ENCODE results near the gene ERCC8.
A peak's percentile ranks its signal among the peaks of the same experiment; 100 is the strongest.
"Not testable (repeated sequence)": the region's sequence is repeated elsewhere in the genome, so short reads cannot be mapped to it uniquely, and the experiment has no call there.

The ERCC8 gene

DNA sequence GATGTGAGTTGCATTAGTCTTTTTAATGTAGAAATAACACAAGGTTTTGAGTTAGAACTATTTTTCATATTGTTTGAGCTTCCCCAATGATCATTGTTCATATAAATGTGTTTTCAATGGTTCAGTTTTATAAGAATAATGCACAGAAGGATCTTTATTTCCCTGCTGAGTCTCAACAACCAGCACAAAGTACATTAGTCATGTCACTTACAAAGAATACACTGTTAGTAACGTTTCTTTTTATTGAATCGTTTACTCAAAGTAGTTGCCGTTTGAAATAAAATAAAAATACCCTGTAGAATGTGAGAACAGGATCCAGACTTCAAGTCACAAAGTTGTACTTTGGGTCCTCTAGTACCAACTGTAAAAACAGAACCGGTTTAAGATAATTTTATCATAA is 41.5 kb downstream of the ERCC8 start:
- no peak for DNase-seq

DNA sequence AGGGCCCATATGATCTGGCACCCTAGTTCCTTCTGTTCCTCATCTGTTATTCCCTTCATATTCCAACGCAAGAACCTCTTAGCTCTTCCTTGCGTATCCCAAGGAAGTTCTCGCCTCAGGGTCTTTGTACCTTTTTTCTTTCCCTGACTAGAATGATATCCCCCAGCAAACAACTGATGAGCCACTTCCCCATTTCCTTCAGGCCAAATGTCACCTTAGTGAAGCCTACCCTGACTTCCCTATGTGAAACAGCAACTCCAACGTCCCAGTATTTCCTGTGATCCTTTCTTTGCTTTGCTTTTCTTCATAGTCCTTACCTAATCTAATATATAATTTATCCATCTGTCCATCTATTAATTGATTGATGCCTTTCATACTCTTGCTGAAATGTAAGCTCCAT is 47.9 kb downstream of the ERCC8 start:
- no peak for DNase-seq

GRCh38 chr5:60893521-60893920 is 51.3 kb downstream of the ERCC8 start:
- DNase-seq = no peak

- no peak for DNase-seq
These were observed 53.2 kb downstream of the ERCC8 start for GRCh38 chr5:60891667-60892066.

DNA sequence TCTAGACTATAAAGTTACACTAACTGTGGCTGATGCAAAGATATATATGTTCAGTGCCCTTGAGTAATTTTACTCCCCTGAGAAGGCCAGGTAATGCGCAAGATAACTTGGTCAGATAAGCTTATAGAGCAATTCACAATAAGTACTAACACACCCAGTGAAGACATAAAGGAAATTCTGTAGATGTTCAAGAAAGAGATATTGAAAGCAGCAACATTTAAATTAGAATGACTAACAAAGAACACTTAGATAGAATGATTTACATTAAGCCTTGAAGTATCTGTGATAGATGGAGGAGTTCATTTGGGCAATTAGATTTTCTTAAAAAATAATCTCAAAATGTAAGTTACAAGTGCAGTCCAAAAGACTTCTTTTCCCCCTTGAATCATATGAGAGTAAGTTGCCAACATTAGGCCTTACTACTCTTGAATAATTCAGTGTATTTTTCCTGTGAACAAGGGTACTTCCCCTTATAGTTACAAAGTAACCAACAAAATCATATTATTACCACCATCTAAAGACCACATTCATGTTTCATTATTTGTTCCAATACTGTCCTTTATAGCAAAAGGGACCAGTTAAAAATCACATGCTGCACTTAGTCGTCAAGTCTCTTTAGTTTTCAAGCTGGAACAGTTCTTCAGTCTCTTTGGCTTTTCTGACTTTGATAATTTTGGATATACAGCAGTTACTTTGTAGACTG is 56.4 kb downstream of the ERCC8 start:
- no peak for DNase-seq

DNA sequence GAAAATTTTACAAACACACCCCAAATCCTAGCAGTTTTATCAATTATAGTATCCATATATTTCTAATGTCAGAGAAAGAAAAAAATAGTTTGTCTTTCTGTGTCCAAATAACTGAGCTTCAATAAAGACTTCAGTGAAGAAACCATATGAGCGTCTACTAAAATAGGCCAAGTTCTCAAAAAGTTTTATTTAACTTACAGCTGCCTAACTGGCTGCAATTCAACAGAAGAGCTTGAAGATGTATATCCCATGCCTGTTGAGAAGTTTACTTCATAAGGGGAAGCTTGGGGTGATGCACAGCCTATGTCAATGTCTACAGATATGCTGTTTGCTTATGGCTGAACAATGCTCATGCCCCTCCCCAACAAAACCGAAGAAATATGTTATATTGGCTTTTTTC is 57.1 kb downstream of the ERCC8 start:
- DNase-seq = no peak

DNA sequence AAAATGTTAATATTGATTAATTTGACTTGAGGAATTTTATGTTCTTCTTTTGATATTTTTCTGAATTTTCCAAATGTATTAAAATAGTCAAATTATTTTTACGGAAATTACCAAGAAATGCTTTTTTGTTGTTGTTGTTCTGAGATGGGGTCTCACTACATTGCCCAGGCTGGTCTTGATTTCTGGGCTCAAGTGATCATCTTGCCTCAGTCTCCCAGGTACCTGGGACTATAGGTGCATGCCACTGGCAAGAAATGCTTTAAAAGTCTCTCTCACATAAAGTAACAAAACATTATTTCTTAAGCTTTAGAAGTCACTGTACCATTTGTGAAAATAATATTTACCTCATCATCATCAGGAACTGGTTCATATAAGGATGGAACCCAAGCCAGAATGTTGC is 57.8 kb downstream of the ERCC8 start:
- DNase-seq = no peak

DNA sequence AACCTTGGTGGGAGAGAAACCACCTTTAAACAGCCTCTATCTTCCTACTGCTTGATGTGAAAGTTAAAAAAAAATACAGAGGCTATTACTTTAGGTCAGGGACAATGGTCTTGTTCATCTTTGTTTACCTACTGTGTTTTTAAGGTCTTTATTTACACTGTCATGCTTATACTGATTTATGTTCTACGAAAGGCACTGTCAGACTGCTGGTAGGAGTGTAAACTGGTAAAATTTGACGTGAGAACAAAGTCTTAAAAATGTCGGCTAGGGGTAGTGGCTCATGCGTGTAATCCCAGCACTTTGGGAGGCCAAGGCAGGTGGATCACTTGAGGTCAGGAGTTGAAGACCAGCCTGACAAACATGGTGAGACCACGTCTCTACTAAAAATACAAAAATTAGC is 58.7 kb downstream of the ERCC8 start:
- no peak for DNase-seq

- DNase-seq = no peak
These were observed 61.6 kb downstream of the ERCC8 start for GRCh38 chr5:60883229-60883628.

GRCh38 chr5:60872892-60873291 is 72.0 kb downstream of the ERCC8 start:
- DNase-seq = no peak

DNA sequence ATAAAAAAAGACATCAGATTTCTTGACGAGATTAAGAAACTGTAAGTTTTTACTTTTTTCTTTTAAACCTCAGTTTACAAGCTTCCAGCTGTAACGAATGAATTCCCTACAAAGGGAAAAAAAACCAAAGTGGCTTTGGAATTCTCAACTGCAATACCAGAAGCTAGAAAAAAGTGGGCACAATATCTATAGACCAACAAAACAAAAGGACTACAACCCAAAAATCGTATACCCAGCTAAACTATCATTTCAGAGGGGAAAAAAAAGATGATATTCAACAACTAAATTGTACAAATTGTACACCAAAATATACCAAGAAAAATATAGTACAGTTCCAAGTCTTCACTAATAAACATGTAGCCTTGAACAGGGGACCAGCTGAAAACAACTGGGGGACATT is 74.0 kb downstream of the ERCC8 start:
- DNase-seq = no peak

GRCh38 chr5:60860572-60860971 is 84.3 kb downstream of the ERCC8 start:
- DNase-seq = not testable (repeated sequence)

- DNase-seq = no peak
These were observed 88.8 kb downstream of the ERCC8 start for GRCh38 chr5:60856066-60856465.

- DNase-seq = no peak
These were observed 91.9 kb downstream of the ERCC8 start for GRCh38 chr5:60852940-60853339.

DNA sequence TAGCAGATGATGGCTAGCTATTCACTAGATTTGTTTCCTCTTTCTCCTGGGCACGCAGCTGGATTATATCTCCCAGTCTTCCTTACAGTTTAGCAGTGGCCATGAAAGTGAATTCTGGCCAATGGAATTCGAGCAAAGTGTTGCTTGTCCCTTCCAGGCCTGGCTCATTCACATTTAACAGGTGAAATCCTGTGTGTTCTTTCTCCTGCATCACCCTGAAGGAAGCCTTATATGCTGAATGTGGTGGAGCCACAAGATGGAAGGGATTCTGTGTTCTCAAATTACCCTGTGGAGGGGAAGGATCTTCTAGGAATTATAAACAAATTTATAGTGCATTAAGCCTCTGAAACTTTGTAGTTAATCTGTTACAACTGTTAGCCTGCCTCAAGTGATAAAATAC is 92.6 kb downstream of the ERCC8 start:
- no peak for DNase-seq

GRCh38 chr5:60851626-60852025 is 93.2 kb downstream of the ERCC8 start:
- no peak for DNase-seq

DNA sequence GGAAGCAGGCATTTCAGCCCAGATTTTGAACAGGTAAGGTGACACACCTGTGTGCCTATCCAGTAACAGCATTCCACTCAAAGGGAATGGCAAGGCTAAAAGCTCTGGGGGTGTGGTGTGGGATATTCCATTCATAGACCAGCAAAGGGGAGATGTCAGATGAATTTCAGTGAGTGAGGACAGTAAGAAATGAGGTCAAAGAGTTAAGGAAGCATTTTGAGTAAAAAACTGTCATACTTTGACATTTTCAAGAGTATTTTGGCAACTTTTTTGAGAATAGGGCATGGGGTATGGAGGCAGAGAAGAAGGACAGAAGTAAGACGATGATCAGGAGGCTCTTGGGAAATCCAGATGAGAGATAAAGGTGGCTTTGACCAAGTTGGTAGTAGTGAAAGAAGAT is 98.6 kb downstream of the ERCC8 start:
- no peak for DNase-seq

DNA sequence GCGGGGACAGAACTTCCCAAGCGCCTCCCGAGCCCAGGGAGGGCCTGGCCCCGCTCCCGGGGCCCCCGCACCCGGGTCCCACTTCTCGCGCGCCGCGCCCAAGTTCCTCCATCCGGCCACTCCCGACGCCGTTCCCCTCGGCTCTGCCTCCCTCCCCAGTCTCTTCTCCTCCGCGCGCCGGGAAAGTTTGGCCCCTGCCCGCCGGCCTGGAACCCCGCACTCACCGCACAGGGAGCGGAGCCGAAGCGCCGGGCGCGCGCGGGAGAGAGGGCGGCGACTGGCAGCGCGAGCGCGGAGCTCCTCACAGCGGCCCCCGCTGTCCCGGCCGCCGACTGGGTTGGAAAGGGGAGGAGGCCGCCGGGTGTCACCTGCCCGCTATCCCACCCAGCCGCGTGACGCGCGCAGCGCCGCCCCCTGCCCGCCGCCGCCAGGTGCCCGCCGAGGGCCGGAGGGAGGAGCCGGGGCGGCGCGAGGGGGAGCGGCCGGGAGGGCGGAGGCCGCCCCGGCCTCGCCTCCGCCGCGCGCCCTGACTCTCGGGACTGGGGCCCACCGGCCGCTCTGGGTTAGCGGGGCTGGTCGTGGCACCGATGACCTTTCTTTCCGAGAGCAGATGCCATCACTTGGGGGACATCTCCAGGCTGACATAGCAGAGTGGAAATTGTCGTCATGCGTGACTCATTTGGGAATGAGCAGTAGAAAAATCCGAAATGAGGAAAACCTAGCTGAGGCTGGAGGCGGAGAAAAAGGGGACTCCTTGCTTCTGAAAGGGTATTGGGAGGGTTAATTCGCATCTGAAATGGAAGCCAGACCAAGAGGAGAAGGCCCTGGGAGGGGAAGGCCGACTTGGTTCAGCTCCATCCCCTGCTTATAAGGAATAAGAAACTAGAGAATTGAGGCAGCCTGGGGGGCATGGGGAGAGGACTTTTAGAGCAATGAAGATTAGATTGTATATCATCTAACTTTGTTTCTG is 100.6 kb downstream of the ERCC8 start, which contains the start of gene ELOVL7:
Gene ELOVL7 (minus strand): TSS at position 334 of the 970 bp plus-strand sequence. CDS start 56,872 bp downstream, outside the sequence.
- peak; percentile 36 for DNase-seq

DNA sequence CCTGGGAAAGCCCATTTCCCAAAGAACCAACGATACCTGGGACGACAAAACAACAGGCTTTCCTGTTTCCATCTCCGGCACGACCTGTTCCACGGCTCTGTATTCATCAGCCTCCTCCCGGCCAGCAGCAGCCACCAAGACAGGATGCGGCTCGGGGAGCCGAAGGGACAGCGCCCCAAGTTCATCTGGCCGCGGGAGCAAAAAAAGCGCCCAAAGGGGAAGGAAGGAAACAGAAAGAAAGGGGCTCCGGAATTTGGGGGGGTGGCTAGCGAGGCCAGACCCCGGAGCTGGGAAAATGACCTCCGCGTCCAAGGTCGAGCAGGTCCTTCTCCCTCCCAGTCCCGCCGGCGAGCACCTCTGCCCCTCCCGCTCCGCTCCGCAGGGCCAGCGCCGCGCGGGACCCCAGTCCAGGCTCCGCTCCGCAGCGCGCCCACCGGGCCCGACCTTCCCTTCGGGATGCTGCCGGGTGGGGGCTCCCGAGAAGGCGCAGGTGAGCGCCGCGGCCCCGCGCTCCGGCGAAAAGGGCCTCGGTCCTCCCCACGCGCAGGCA is 101.4 kb downstream of the ERCC8 start:
- DNase-seq = no peak

DNA sequence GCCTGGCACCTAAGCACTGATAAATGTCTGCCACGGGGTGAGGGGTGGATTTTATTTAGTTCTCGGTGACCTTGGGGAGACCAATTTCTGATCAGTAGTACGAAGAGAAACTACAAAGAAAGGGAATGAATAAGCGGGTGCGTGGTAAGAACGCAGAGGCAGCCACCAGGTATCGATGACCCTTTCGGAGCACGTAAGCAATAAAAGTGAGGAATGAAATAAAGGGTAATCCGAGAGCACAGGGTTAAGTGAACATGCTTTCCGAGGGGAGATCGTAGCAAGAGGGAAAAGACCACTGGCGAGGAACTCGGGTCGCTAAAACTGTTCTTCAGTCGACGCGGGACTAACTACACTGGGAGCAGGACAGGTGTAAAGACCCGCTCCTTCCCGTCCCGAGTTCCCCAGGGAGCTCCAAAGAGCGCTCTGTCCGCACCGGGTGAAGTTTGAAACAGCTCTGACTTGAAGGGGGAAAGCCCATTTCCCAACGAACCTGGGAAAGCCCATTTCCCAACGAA is 101.9 kb downstream of the ERCC8 start:
- DNase-seq = no peak

DNA sequence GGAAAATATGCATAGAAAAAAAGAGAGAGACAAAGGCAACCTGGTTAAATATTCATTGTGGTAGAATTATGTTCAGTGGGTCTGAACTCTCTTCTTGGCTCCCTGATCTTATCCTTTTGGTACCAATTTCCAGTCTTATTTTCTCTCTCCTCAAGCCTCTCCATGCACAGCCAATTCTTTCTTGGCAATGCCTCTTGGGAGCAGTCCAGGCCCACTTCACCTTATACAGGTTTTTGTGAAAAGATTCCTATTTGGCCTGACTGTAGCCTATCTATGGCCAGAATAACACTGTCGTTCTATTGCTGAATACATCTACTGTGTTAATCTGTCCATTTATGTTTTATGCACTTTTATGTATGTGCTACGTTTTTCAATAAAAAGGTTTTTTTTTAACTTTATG is 103.5 kb downstream of the ERCC8 start:
- DNase-seq = no peak

- no peak for DNase-seq
These were observed 108.7 kb downstream of the ERCC8 start for GRCh38 chr5:60836131-60836530.

DNA sequence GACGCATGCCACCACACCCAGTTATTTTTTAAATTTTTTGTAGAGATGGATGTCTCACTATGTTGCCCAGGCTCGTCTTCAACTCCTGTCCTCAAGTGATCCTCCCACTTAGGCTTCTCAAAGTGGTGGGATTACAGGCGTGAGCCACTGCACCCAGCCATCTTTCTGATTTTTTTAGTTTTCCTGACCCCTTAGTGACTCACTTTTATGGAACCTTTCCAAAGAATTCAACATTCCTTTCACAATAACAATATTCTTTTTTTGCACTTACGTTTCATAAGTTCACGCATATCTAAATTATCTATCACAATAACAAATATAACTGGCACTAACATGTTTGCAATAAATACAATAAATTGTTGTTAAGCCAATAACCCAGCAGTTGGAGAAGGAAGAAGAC is 109.3 kb downstream of the ERCC8 start:
- DNase-seq = no peak

DNA sequence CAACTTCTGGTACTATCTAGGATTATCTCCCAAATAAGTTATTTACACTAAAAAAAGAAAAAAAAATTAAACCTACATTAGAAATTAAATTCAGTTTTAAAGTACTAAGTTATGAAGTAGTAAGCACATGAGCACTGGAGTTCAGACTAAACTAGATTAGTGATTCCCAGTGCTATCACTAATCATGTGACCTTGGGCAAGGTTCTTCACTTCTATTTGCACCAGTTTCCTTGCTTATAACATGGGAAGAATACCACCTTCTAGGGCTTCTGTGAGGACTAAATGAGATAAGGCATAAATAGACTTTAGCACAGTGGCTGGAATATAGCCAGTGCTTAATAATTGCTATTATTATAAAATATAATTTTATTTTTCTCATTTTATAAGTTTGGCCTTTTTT is 111.3 kb downstream of the ERCC8 start:
- DNase-seq = no peak

Data from T1000 (cell line).